ENCODE data around the gene ATP13A1.

- TF ChIP-seq, protein P1, sequence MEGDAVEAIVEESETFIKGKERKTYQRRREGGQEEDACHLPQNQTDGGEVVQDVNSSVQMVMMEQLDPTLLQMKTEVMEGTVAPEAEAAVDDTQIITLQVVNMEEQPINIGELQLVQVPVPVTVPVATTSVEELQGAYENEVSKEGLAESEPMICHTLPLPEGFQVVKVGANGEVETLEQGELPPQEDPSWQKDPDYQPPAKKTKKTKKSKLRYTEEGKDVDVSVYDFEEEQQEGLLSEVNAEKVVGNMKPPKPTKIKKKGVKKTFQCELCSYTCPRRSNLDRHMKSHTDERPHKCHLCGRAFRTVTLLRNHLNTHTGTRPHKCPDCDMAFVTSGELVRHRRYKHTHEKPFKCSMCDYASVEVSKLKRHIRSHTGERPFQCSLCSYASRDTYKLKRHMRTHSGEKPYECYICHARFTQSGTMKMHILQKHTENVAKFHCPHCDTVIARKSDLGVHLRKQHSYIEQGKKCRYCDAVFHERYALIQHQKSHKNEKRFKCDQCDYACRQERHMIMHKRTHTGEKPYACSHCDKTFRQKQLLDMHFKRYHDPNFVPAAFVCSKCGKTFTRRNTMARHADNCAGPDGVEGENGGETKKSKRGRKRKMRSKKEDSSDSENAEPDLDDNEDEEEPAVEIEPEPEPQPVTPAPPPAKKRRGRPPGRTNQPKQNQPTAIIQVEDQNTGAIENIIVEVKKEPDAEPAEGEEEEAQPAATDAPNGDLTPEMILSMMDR (IDR thresholded peaks at IDR 0.05; ENCODE audit: low read depth, low read length), result no peak
- TF ChIP-seq EZH2phosphoT487 (IDR thresholded peaks at IDR 0.05; ENCODE audit: low read depth), result no peak
These were observed 7.7 kb downstream of the ATP13A1 start for GRCh38 chr19:19655641-19656343.
